ENCODE measurements around the gene ANKRD53. TPM values are rescaled to one million over a fixed set of nuclear protein-coding genes. Genes with fewer than 3 reads are reported as not detected.
"Not testable (repeated sequence)": the region's sequence is repeated elsewhere in the genome, so short reads cannot be mapped to it uniquely, and the experiment has no call there.

ANKRD53 gene
- total and polyA plus RNA-seq, 2 donors = 0.14 to 0.71 TPM

DNA sequence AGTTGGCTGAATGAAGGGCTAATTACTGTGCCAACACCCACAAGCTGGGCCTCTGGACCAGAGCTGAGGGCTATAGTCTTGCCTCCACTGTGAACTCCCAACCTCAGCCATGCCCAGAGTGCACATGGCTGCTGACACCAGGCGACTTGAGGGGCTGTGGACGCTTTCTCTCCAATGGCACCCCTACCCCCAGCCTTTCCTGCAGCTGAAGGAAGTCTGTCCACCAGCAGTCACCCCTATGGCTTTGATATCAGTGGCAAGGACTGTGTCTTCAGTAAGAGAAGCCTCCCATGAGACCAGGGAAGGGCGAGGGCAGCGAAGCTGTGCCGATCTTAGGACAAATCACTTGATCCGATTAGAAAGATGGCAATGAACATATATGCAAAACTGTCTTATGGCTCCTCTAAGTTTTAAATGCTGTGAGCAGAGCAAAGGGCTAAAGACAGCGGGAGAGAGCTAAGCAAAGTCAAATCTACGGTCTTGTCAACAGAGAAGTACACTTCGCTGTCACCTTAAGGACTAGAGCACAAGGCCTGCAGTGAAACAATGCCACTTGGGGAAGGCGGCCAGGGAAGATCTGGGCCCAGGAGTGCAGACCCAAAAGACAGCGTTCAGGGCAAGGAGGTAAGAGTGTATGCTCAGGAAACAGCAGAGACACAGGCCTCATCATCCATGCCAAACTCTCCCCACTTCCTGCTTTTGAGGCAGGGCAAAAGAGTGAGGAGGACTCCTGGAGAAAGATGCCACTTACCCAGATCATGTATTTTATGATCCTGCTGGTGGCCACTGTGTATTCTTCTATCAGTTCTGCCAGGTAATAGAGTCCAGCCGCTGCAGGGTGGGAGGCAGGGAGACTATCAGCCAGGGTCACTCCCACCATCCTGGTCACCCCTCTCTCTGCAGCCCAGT lies 14.8 kb downstream of the ANKRD53 start:
- H3K9me3 ChIP-seq (ENCODE audit: control insufficient read depth in 2 of 2, insufficient read depth in 1 of 2, low read length in 1 of 2) = no peaks in the 10 kb centered on the region
- H3K27me3 ChIP-seq (ENCODE audit: control insufficient read depth in 2 of 2, insufficient read depth in 1 of 2, low read length in 1 of 2) = no peaks in the 10 kb centered on the region
- WGBS = 94% methylated on average over 12 of the region's 12 CpGs
- H3K4me3 ChIP-seq (ENCODE audit: low read length in 2 of 2) = peak overlapping the region; percentile 76 to 89
- peaks cover 11 to 12% of the 10 kb centered on the region in 2 donors for H3K4me1 ChIP-seq (ENCODE audit: control insufficient read depth in 2 of 2, insufficient read depth in 2 of 2, low read length in 2 of 2)
- peak in 1 of 9 donors; percentile 15 for DNase-seq (ENCODE audit: low read depth in 6 of 9, low spot score in 9 of 9)
- H3K27ac ChIP-seq (ENCODE audit: low read depth in 1 of 2, low read length in 1 of 2) = no peak overlapping the region
- H3K36me3 ChIP-seq (ENCODE audit: control insufficient read depth in 2 of 2, insufficient read depth in 2 of 2, low read length in 1 of 2) = peaks cover 21 to 30% of the 10 kb centered on the region in 2 donors

DNA sequence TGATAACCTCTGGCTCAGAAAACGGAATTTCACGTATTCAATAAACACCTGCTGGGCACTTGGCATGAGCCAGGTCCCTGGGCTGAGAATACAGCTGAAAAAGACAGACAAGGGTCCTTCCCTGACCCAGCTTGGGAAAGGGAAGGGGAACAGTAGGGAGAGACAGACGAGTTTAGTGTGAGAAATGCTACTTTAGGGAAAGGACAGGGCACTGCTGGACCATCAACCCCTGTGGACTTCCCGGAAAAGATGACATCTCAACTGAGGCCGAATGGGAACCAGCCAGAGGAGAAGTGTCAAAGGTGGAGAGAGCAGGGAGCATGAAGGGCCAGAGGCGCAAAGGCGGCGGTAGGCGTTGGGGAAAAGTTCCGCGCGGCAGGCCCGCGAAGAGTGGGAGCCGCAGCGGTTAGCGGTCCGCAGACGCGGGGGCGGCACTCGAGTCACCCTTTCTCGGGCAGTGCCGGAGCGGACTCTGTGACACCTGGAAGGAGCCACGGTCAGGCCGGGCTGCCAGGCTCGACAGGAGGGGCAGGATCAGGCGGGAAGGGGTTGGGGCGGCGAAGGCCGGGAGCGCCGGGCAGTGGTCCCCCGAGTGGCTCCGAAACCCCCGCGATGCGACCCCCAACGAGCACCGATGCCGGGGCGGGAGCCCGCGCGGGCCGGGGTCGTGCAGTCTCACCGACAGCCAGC lies 15.7 kb downstream of the ANKRD53 start:
- Histone ChIP-seq H3K9me3 (ENCODE audit: control insufficient read depth in 2 of 2, insufficient read depth in 1 of 2, low read length in 1 of 2) (no peaks in the 10 kb centered on the region), H3K4me1 (ENCODE audit: control insufficient read depth in 2 of 2, insufficient read depth in 2 of 2, low read length in 2 of 2) (peaks cover 11 to 12% of the 10 kb centered on the region in 2 donors), H3K4me3 (ENCODE audit: low read length in 2 of 2) (peak overlapping the region; percentile 76 to 89), H3K27me3 (ENCODE audit: control insufficient read depth in 2 of 2, insufficient read depth in 1 of 2, low read length in 1 of 2) (no peaks in the 10 kb centered on the region), H3K36me3 (ENCODE audit: control insufficient read depth in 2 of 2, insufficient read depth in 2 of 2, low read length in 1 of 2) (peaks cover 11 to 21% of the 10 kb centered on the region in 2 donors), H3K27ac (ENCODE audit: low read depth in 1 of 2, low read length in 1 of 2) (peak overlapping the region in 1 of 2 donors; percentile 69)
- DNase-seq (ENCODE audit: low read depth in 6 of 9, low spot score in 9 of 9) = peak in 1 of 9 donors; percentile 34
- 2% methylated on average over 49 of the region's 49 CpGs for WGBS

DNA sequence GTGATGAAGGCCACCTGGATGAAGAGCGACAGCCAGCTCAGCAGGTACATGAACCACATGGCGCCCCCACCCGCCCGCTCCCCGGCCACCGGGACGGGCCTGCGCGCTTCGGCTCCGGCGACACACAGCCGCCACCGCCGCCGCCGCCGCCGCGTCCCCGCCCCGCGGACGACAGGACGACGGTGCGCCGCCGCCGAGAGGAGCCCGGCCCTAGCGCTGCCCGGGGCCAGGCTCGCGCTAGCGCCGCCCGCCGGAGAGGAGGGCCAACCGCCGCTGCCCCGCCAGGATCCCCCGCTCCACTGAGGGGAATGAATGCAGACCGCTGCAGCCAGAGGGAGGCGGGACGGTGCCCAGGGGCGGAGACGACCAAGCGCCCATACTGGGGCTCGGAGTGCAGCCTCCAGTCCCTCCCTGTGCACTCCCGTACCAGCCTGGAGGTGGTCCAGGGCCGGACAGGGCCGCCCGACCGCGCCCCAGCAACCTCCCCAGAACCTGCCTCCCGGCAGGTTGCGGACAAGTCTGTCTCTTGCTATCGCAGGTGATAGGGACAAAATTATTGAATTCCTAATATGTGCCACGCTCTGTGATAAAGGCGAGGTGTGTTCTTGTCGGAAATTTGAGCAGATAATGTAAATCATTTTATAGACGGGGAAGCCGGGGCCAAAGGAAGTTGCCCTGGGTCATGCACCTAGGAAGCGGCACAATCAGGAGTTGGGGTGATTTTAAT lies 16.4 kb downstream of the ANKRD53 start, which contains the start of gene TEX261:
TSS of gene TEX261 (minus strand) at position 175 of the 727 bp plus-strand sequence. CDS start at position 59, 116 bp downstream.
- Histone ChIP-seq H3K9me3 (ENCODE audit: control insufficient read depth in 2 of 2, insufficient read depth in 1 of 2, low read length in 1 of 2) (no peaks in the 10 kb centered on the region), H3K4me3 (ENCODE audit: low read length in 2 of 2) (peak within 1 kb of the TSS; percentile 83 to 89), H3K4me1 (ENCODE audit: control insufficient read depth in 2 of 2, insufficient read depth in 2 of 2, low read length in 2 of 2) (peaks cover 11 to 12% of the 10 kb centered on the region in 2 donors), H3K36me3 (ENCODE audit: control insufficient read depth in 2 of 2, insufficient read depth in 2 of 2, low read length in 1 of 2) (peaks cover 7 to 15% of the 10 kb centered on the region in 2 donors), H3K27me3 (ENCODE audit: control insufficient read depth in 2 of 2, insufficient read depth in 1 of 2, low read length in 1 of 2) (no peaks in the 10 kb centered on the region), H3K27ac (ENCODE audit: low read depth in 1 of 2, low read length in 1 of 2) (peak within 1 kb of the TSS; percentile 63 to 69)
- peak; percentile 43 to 91 (median 73) for DNase-seq (ENCODE audit: low read depth in 6 of 9, low spot score in 9 of 9)
- WGBS = under 1% methylated on average over 65 of the region's 65 CpGs

DNA sequence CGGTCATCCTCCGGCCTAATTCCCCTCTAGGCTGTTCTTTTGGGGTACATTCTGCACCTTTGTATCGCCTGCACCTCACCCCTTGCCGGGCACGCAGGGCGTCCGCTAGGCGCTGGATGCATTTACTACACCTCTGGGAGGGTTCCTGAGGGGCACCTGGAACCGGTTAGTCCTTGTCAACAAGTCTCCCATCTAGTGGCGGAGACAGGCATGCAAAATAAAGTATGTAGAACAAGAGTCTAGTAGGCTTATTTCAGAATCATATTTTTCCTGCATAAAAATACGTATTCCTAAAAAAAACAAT lies 16.9 kb downstream of the ANKRD53 start:
- H3K27ac ChIP-seq (ENCODE audit: low read depth in 1 of 2, low read length in 1 of 2) = peak overlapping the region; percentile 43 to 63
- under 1% methylated on average over 11 of the region's 11 CpGs for WGBS
- H3K27me3 ChIP-seq (ENCODE audit: control insufficient read depth in 2 of 2, insufficient read depth in 1 of 2, low read length in 1 of 2) = no peaks in the 10 kb centered on the region
- peak in 7 of 9 donors; percentile 42 to 85 (median 65) for DNase-seq (ENCODE audit: low read depth in 6 of 9, low spot score in 9 of 9)
- peaks cover 11 to 12% of the 10 kb centered on the region in 2 donors for H3K4me1 ChIP-seq (ENCODE audit: control insufficient read depth in 2 of 2, insufficient read depth in 2 of 2, low read length in 2 of 2)
- H3K9me3 ChIP-seq (ENCODE audit: control insufficient read depth in 2 of 2, insufficient read depth in 1 of 2, low read length in 1 of 2) = no peaks in the 10 kb centered on the region
- H3K36me3 ChIP-seq (ENCODE audit: control insufficient read depth in 2 of 2, insufficient read depth in 2 of 2, low read length in 1 of 2) = peaks cover 7 to 13% of the 10 kb centered on the region in 2 donors
- peak overlapping the region; percentile 83 to 89 for H3K4me3 ChIP-seq (ENCODE audit: low read length in 2 of 2)

DNA sequence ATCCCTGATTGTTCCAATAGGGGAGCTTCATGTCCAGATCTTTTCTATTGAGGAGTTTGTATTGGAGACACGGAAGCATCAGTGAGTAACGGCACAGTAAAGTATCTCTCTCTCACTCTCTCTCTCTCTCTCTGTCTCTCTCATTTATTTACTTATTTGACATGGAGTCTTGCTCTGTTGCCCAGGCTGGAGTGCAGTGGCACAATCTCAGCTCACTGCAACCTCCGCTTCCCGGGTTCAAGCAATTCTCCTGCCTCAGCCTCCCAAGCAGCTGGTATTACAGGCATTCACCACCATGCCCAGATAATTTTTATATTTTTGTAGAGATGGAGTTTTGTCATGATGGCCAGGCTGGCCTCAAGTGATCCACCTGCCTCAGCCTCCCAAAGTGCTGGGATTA lies 20.5 kb downstream of the ANKRD53 start:
- H3K27me3 ChIP-seq (ENCODE audit: control insufficient read depth in 2 of 2, insufficient read depth in 1 of 2, low read length in 1 of 2); H3K4me3 ChIP-seq (ENCODE audit: low read length in 2 of 2); DNase-seq (ENCODE audit: low read depth in 6 of 9, low spot score in 9 of 9); H3K9me3 ChIP-seq (ENCODE audit: control insufficient read depth in 2 of 2, insufficient read depth in 1 of 2, low read length in 1 of 2); H3K36me3 ChIP-seq (ENCODE audit: control insufficient read depth in 2 of 2, insufficient read depth in 2 of 2, low read length in 1 of 2); H3K27ac ChIP-seq (ENCODE audit: low read depth in 1 of 2, low read length in 1 of 2): not testable (repeated sequence)
- peaks cover 5 to 10% of the 10 kb centered on the region in 2 donors for H3K4me1 ChIP-seq (ENCODE audit: control insufficient read depth in 2 of 2, insufficient read depth in 2 of 2, low read length in 2 of 2)
- 99% methylated on average over 4 of the region's 4 CpGs for WGBS

DNA sequence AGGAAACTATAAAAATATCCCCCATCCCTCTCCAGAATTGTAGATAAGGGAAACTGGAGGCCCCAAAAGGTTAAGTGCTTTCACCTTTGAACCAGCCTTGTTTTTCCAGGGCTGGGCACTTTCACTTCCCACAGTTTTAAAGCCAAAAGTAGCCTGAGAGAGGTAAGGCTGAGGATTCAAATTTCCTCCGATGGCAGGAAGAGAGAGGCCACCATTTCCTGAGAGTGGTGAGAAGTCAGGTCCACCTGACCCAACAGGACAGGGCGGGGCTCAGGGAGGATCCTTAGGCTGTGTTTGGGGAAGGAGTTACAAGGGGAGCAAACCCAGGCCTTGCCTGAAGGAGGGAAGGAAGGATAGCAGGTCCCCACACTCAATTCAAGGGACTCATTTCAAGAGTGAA lies 20.9 kb downstream of the ANKRD53 start:
- Histone ChIP-seq H3K9me3 (ENCODE audit: control insufficient read depth in 2 of 2, insufficient read depth in 1 of 2, low read length in 1 of 2) (no peaks in the 10 kb centered on the region), H3K4me1 (ENCODE audit: control insufficient read depth in 2 of 2, insufficient read depth in 2 of 2, low read length in 2 of 2) (peaks cover 3 to 8% of the 10 kb centered on the region in 2 donors), H3K4me3 (ENCODE audit: low read length in 2 of 2) (no peak overlapping the region), H3K27me3 (ENCODE audit: control insufficient read depth in 2 of 2, insufficient read depth in 1 of 2, low read length in 1 of 2) (peaks cover 0 to 8% of the 10 kb centered on the region in 2 donors), H3K27ac (ENCODE audit: low read depth in 1 of 2, low read length in 1 of 2) (no peak overlapping the region), H3K36me3 (ENCODE audit: control insufficient read depth in 2 of 2, insufficient read depth in 2 of 2, low read length in 1 of 2) (no peaks in the 10 kb centered on the region)
- no peak for DNase-seq (ENCODE audit: low read depth in 6 of 9, low spot score in 9 of 9)
- WGBS = 55% methylated on average over 2 of the region's 2 CpGs

DNA sequence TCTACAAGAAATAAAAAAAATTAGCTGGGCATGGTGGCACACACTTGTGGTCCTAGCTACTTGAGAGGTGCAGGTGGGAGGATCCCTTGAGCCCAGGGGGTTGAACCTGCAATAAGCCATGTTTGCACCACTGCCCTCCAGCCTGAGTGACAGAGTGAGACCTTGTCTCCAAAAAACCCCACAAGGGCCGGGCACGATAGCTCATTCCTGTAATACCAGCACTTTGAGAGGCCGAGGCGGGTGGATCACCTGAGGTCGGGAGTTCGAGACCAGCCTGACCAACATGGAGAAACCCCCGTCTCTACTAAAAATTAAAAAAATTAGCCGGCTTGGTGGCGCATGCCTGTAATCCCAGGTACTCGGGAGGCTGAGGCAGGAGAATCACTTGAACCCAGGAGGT lies 21.5 kb downstream of the ANKRD53 start:
- not testable (repeated sequence) for H3K4me1 ChIP-seq (ENCODE audit: control insufficient read depth in 2 of 2, insufficient read depth in 2 of 2, low read length in 2 of 2); H3K27ac ChIP-seq (ENCODE audit: low read depth in 1 of 2, low read length in 1 of 2); DNase-seq (ENCODE audit: low read depth in 6 of 9, low spot score in 9 of 9); H3K9me3 ChIP-seq (ENCODE audit: control insufficient read depth in 2 of 2, insufficient read depth in 1 of 2, low read length in 1 of 2); H3K4me3 ChIP-seq (ENCODE audit: low read length in 2 of 2); H3K36me3 ChIP-seq (ENCODE audit: control insufficient read depth in 2 of 2, insufficient read depth in 2 of 2, low read length in 1 of 2)
- peaks cover 0 to 10% of the 10 kb centered on the region in 2 donors for H3K27me3 ChIP-seq (ENCODE audit: control insufficient read depth in 2 of 2, insufficient read depth in 1 of 2, low read length in 1 of 2)
- over 99% methylated on average over 10 of the region's 10 CpGs for WGBS

DNA sequence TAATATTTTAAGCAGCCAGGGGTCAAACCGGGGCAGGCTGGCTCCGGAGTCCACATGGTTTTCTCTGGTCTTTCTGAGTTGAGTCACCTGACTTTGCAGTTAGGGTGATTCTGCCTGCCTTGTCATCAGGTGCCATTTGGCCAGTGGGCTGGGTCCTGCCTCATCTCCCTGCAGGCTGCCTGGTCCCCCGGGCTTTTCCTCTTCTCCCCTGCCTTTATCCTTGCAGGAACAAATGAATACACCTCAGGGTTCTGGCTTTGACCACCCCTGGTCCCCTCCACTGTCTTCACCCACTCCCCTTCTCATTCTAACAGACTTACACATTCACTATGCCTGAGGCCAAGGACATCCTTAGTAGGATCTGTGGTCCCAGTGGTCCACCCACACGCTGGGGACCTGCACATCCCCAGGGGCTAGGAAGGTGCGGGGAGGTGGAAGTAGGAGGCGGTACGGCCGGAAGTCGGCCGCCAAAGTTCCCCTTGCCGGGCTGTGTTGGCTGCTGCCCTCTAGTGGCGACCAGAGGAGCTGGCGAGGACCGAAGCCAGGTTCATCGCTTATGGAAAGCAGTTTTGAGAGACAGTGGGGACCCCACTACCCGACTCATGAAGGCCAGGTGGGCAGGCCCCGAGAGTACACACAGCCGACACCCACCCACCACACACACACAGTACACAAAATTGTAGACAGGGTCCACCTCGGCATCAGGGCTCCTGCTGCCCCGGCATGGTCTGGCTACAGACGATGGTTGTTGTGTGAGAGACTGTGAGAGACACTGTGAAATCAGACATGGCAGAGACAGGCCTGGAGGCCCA lies 22.6 kb downstream of the ANKRD53 start:
- WGBS = 26% methylated on average over 21 of the region's 21 CpGs
- no peak overlapping the region for H3K27ac ChIP-seq (ENCODE audit: low read depth in 1 of 2, low read length in 1 of 2)

More for the DNA sequence above, 22.6 kb downstream of the ANKRD53 start:
- Histone ChIP-seq H3K27me3 (ENCODE audit: control insufficient read depth in 2 of 2, insufficient read depth in 1 of 2, low read length in 1 of 2) (peaks cover 0 to 12% of the 10 kb centered on the region in 2 donors), H3K9me3 (ENCODE audit: control insufficient read depth in 2 of 2, insufficient read depth in 1 of 2, low read length in 1 of 2) (no peaks in the 10 kb centered on the region), H3K36me3 (ENCODE audit: control insufficient read depth in 2 of 2, insufficient read depth in 2 of 2, low read length in 1 of 2) (no peaks in the 10 kb centered on the region), H3K4me3 (ENCODE audit: low read length in 2 of 2) (no peak overlapping the region), H3K4me1 (ENCODE audit: control insufficient read depth in 2 of 2, insufficient read depth in 2 of 2, low read length in 2 of 2) (peaks cover 3 to 8% of the 10 kb centered on the region in 2 donors)
- peak in 8 of 9 donors; percentile 47 to 82 (median 64) for DNase-seq (ENCODE audit: low read depth in 6 of 9, low spot score in 9 of 9)
